Activated CD4-positive, alpha-beta T cell treated with anti-CD3 and anti-CD28 coated beads, Interleukin-2, Interleukin-4, amounts not matched to agents 100 ng/mL and 50 ng/mL, durations not matched to agents 16 hours and 8 hours (primary cell): ENCODE results near the gene HMOX2.

Experiments used
- DNase-seq: peaks from one replicate; pipeline ENCODE4 v3.0.0-alpha.2; 2020; ENCODE audit warnings: low spot score

HMOX2 gene

GRCh38 chr16:4465977-4466779, 10.0 kb upstream of the HMOX2 start:
- DNase-seq = peak; percentile 58

DNA sequence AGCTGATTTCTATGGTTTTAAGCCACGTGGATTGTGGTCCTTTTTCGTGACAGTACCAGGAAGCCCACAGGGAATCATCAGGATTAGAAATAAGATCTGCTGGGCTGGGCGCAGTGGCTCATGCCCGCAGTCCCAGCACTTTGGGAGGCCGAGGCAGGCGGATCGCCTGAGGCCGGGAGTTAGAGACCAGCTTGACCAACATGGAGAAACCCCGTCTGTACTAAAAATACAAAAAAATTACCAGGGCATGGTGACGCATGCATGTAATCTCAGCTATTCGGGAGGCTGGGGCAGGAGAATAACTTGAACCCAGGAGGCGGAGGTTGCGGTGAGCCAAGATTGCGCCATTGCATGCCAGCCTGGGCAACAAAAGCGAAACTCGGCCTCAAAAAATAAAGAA, 8.3 kb upstream of the HMOX2 start:
- no peak for DNase-seq

DNA sequence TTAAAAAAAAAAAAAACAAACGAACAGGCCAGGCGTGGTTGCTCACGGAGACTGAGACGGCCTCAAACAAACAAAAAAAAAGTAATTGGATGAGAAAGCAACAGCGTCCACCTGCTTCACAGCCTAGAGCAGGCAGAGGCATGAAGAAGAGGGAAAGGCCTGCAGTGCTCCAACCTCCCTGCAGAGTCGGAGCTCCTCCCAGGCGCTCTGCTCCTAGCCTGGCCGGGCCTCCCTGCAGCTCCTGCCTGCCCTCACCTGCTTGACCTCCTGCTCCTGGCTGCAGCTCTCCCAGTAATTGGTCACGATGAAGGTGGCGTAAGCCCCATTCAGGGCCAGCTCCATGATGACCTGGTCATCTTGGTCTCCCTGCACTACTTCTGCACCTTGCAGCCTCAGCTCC, 7.2 kb upstream of the HMOX2 start:
- DNase-seq = no peak

GRCh38 chr16:4471869-4472268, 4.3 kb upstream of the HMOX2 start:
- DNase-seq = no peak

DNA sequence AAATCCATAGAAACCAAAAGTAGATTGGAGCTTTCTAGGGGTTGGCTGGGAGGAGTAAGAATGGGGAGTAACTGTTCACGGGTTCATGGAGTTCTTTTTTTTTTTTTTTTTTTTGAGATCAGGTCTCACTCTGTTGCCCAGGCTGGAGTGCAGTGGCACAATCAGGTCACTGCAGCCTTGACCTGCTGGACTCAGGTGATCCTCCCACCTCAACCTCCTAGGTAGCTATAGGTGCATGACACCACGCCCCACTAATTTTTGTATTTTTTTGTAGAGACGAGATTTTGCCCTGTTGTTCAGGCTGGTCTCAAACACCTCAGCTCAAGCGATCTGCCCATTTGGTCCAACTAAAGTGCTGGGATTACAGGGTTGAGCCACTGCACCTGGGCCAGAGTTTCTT, 3.3 kb upstream of the HMOX2 start:
- DNase-seq = no peak

DNA sequence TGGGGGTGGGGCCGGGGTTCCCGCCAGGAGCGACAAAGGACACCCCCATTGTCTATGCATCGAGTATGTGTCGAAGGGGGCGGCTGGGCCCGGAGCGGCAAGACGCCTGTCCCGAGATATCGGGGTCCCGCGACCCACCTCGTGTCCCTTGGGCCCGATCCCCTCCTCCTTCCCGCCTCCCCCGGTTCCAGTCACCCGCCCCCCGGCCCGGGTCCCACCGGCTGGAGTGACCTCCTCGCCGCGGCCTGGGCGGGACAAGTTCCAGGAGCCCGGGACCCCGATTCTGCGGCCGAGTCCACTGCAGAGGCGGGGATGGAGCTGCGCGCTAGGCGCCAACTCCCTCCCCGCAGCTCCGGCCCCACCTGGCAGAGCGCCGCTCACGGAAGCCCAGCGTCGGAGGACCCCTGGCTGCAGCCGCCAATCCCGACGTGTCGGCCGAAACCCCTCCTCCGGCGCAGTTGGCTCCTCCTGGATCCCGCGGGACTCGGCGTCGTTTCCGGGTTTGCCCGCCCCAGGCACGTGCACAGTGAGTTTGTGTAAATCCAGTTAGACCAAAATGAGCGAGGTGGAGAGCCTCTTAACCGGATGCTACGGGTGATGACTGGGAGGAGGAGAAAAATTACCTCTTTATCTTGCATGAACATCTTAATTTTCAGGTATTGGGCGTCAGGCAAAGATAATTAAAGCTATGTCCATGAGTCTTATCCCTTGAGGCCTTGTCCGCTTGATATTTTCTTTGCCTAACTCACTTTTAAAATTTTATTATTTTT, 1.8 kb upstream of the HMOX2 start, which contains the start of gene NMRAL1:
Gene NMRAL1 (minus strand): TSS at position 434 of the 770 bp plus-strand sequence. CDS start 493 bp downstream, outside the sequence.
- DNase-seq = peak; percentile 96

GRCh38 chr16:4477966-4478365, 1.8 kb downstream of the HMOX2 start:
- no peak for DNase-seq

GRCh38 chr16:4481526-4481925, 5.3 kb downstream of the HMOX2 start:
- DNase-seq = no peak

GRCh38 chr16:4481963-4482362, 5.8 kb downstream of the HMOX2 start:
- DNase-seq = no peak

- no peak for DNase-seq
Observed at GRCh38 chr16:4486126-4486893, 10.1 kb downstream of the HMOX2 start.

DNA sequence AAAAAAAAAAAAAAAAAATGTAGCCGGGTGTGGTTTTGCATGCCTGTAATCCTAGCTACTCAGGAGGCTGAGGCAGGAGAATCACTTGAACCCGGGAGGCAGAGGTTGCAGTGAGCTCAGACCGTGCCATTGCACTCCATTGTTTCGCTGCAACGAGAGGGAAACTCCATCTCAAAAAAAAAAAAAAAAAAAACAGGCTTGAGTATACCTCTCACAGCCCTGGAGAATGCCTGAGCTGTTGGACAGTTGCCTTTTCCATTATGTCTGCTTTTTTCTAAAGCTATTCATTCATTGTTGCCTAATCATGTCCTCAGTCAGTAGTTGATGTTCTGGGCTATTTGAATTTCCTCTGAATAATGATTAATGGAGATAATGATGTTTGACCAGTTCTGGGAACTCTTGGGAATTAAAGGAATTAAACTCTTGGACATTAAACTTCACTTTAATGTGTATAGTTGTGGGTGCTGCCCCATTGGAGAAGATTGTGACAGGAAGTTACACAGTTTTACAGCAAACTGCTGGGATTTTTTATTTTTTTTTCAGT, 11.8 kb downstream of the HMOX2 start:
- no peak for DNase-seq

DNA sequence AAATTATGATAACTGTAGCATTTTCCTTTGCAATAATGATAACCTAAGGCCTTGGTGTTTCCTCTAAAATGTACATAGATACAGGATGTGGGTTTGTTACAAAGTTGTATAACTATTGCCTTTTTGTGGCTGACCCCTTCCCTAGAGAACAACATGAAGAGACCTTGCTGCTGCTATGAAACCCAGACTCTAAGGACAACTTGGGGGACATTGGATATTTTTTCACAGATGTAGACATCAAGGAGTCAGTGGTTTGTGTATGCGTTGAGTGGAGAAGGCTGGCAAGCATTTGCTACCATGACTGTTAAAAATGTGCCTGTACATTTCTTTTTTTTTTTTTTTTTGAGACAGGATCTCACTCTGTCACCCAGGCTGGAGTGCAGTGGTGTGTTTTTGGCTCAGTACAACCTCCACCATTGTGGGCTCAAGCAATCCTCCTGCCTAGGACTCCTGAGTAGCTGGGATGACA, 12.3 kb downstream of the HMOX2 start:
- DNase-seq = no peak

DNA sequence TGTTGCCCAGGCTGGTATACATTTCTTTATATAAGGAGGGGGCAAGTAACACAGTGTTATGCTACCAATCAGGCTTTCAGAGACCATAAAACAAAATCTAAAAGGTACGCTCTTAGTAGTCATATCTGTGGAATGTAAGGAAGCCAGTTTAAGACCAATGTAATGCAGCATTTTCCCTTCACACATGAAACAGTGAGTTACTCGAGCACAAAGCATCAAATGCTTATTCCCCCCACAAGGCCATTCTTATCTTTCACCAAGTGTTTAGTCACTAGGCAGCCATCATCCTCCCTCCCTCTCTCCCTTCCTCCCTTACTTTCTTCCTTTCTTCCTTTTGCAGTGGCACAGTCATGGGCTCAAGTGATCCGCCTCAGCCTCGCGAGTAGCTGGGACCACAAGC, 12.8 kb downstream of the HMOX2 start:
- no peak for DNase-seq

- no peak for DNase-seq
Observed at GRCh38 chr16:4491898-4492297, 15.7 kb downstream of the HMOX2 start.

- no peak for DNase-seq
Observed at GRCh38 chr16:4494746-4495490, 18.7 kb downstream of the HMOX2 start.

- no peak for DNase-seq
Observed at GRCh38 chr16:4495766-4496165, 19.6 kb downstream of the HMOX2 start.

DNA sequence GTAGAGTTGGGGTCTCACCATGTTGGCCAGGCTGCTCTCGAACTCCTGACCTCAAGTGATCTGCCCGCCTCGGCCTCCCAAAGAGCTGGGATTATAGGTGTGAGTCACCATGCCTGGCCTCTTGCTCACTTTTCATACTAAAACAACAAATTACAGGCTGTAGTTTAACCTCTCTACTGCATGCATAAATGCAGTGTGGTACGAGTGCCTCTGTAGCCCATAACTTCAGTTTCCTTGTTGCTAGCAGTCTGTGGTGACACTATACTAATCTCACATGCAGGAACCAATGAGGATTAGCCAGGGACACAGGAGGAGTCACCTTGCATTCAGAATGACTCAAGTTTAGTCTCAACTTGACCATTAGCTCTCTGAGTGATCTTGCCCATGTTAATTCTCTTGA, 20.1 kb downstream of the HMOX2 start:
- DNase-seq = no peak

DNA sequence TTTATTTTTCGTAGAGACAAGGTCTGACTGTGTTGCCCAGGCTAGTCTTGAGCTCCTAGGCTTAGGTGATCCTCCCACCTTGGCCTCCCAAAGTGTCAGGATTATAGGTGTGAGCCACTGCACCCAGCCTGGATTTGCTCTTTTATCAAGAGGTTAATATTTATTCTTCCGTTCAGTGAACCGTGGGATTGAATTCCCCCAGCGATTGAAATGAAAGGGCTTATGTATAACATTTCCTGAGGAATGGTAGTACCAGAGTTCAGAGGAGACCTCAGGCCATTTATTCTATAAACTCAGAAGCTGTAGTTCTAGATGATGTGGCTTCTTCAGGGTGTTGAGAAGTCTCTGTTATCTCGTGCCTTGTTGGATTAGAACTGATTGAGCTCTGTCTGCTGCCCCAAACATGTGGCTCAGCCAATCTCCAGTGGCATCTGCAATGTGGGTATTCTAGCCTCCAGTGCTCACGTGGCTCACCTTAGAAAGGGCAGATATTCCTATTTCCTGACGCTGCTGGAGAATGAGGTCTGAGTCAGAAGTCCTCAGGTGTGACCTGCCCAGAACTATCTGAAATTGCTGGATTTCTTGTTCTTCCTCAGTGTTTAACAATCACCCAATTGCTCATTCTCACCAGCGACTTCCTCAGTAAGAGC, 22.5 kb downstream of the HMOX2 start:
- DNase-seq = no peak

DNA sequence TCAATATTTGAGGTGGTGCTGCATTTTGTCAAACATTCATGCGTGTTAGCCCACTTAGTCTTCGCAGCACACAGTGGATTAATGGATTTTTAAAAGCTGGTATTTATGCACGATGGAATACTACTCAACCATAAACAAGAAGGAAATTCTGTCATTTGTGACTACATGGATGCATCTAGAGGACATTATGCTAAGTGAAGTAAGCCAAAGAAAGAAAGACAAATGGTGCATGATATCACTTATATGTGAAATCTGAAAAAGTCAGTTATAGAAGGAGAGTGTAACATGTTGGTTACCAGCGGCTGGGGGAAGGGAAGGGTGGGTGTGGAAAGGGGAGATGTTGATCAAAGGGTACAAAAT, 23.0 kb downstream of the HMOX2 start:
- DNase-seq = no peak

DNA sequence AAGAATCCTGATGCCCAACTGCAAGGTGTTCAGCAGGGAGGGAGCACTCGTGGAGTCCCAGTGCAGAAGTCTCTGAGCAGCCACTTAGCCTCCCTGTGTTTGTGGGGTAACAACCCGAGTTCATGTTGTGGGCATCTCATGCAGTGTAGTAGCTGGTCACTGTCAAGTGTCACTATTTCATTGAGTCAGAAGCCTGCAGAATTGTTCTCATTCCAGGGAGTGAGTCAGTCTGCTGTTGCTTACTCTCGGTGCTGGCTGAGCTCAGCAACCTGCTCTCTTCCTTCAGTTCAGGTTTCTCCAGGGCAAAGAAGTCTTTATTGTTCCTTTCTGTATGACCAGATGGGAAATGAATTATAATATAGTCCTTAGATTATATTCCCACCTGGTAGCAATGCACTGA, 24.1 kb downstream of the HMOX2 start:
- no peak for DNase-seq

GRCh38 chr16:4501071-4501478, 24.9 kb downstream of the HMOX2 start:
- DNase-seq = no peak
